Liver (tissue), 9 donors: ENCODE measurements around the gene PAPSS1. TPM values are rescaled to one million over a fixed set of nuclear protein-coding genes. Genes with fewer than 3 reads are reported as not detected.

ENCODE experiments used
- DNase-seq: peaks from one replicate; pipeline ENCODE4 v3.0.0-alpha.2; 2017; ENCODE audit warnings: low spot score
- H3K27ac ChIP-seq, 2 donors: one replicate each; pipeline ENCODE4 v1.7.0; 2013; ENCODE audit warnings: inconsistent platforms in 2 of 2, low read length in 2 of 2, control low read depth in 1 of 2, low read depth in 1 of 2, mild to moderate bottlenecking in 1 of 2
- H3K27me3 ChIP-seq, 4 donors: one replicate each; pipeline versions ENCODE4 v1.6.1 to v1.7.0; 2013; ENCODE audit warnings: low read length in 3 of 4, inconsistent platforms in 1 of 4, mild to moderate bottlenecking in 1 of 4, moderate library complexity in 1 of 4; ENCODE audit not compliant: control insufficient read depth in 4 of 4, insufficient read depth in 4 of 4
- H3K36me3 ChIP-seq, 4 donors: one replicate each; pipeline versions ENCODE4 v1.6.1 to v1.7.0; 2013; ENCODE audit warnings: low read length in 3 of 4, mild to moderate bottlenecking in 3 of 4, low read depth in 1 of 4, moderate library complexity in 1 of 4; ENCODE audit not compliant: control insufficient read depth in 4 of 4, insufficient read depth in 3 of 4
- H3K4me1 ChIP-seq, 4 donors: one replicate each; pipeline versions ENCODE4 v1.6.1 to v1.7.0; 2013; ENCODE audit warnings: low read length in 3 of 4, mild to moderate bottlenecking in 3 of 4, moderate library complexity in 1 of 4; ENCODE audit not compliant: control insufficient read depth in 4 of 4, insufficient read depth in 4 of 4
- H3K4me3 ChIP-seq, 3 donors: one replicate each; pipeline versions ENCODE4 v1.6.1 to v1.7.0; 2013; ENCODE audit warnings: low read length in 3 of 3, control low read depth in 1 of 3, low read depth in 1 of 3, mild to moderate bottlenecking in 1 of 3
- H3K9ac ChIP-seq, 2 donors: one replicate each; pipeline ENCODE4 v1.7.0; 2013; ENCODE audit warnings: low read length in 2 of 2, mild to moderate bottlenecking in 2 of 2, moderate library complexity in 2 of 2, control low read depth in 1 of 2, low read depth in 1 of 2
- H3K9me3 ChIP-seq, 4 donors: one replicate each; pipeline versions ENCODE4 v1.6.1 to v1.7.0; 2013; ENCODE audit warnings: low read length in 3 of 4; ENCODE audit not compliant: control insufficient read depth in 4 of 4
- FOXA1 ChIP-seq: IDR thresholded peaks from 2 replicates; pipeline ENCODE4 v1.6.1; 2016; ENCODE audit warnings: antibody characterized with exemption
- GABPA ChIP-seq, 2 donors: IDR thresholded peaks in 1 of 2; conservative IDR thresholded peaks in 1 of 2; 2 replicates each; pipeline ENCODE4 v1.6.1; 2016; ENCODE audit warnings: antibody characterized with exemption in 2 of 2, mild to moderate bottlenecking in 1 of 2, moderate library complexity in 1 of 2
- HNF4A ChIP-seq, 2 donors: conservative IDR thresholded peaks; 2 replicates each; pipeline ENCODE4 v1.6.1; 2016; ENCODE audit warnings: antibody characterized with exemption in 2 of 2, mild to moderate bottlenecking in 2 of 2
- JUND ChIP-seq, 2 donors: IDR thresholded peaks; 2 replicates each; pipeline ENCODE4 v1.6.1; 2016; ENCODE audit warnings: antibody characterized with exemption in 2 of 2
- RAD21 ChIP-seq, 2 donors: IDR thresholded peaks; 2 replicates each; pipeline ENCODE4 v1.6.1; 2016; ENCODE audit warnings: antibody characterized with exemption in 2 of 2, mild to moderate bottlenecking in 2 of 2
- RXRA ChIP-seq, 2 donors: IDR thresholded peaks; 2 replicates each; pipeline ENCODE4 v1.6.1; 2017 to 2018; ENCODE audit warnings: antibody characterized with exemption in 2 of 2, mild to moderate bottlenecking in 1 of 2
- SP1 ChIP-seq: IDR thresholded peaks from 2 replicates; pipeline ENCODE4 v1.6.1; 2018; ENCODE audit warnings: antibody characterized with exemption, mild to moderate bottlenecking
- YY1 ChIP-seq: IDR thresholded peaks from 2 replicates; pipeline ENCODE4 v1.6.1; 2016; ENCODE audit warnings: antibody characterized with exemption, mild to moderate bottlenecking
- WGBS: extraction: QIAGEN DNeasy Blood & Tissue Kit; methylation state at CpG from one replicate; pipeline ENCODE4 v1.1.7; 2013; 5-methylcytosine and 5-hydroxymethylcytosine counted together
- polyA plus RNA-seq, 2 donors: library from polyadenylated mRNA; stranded (reverse) in 1 of 2; unstranded in 1 of 2; fragments of 200-250 nt in 1 of 2; fragments of >200 nt in 1 of 2; fragmentation: Nextera tagmentation in 1 of 2; extraction: Ambion mirVana in 1 of 2; gene quantifications; one replicate each; pipeline versions ENCODE4 v1.2.1 to v1.2.3, GENCODE V29; 2013 to 2015
- total RNA-seq, 2 donors: library from RNA; depleted of rRNA; stranded (reverse); fragments of >200 nt; gene quantifications; one replicate each; pipeline ENCODE4 v1.2.3, GENCODE V29; 2014
- TF ChIP-seq, protein P1 (sequence below): IDR thresholded peaks from 2 replicates; pipeline ENCODE4 v1.6.1; 2016; ENCODE audit warnings: antibody characterized with exemption
- TF ChIP-seq, protein P2 (sequence below): fragments of 150-350 bp; IDR thresholded peaks from 2 replicates; pipeline ENCODE4 v1.5.1; 2017; ENCODE audit warnings: improper control_type of control experiment, low read depth, low read length; ENCODE audit not compliant: missing input control
- TF ChIP-seq, protein P3 (sequence below): IDR thresholded peaks from 2 replicates; pipeline ENCODE4 v1.6.1; 2016; ENCODE audit warnings: antibody characterized with exemption, mild to moderate bottlenecking
- TF ChIP-seq, protein P4 (sequence below): IDR thresholded peaks from 2 replicates; pipeline ENCODE4 v1.6.1; 2016; ENCODE audit warnings: antibody characterized with exemption
- TF ChIP-seq, protein P5 (sequence below): IDR thresholded peaks from 2 replicates; pipeline ENCODE4 v1.6.1; 2016; ENCODE audit warnings: antibody characterized with exemption
- donor health status: healthy.
- donor health status: healthy.
- donor health status: healthy.
- donor health status: healthy.
- donor health status: healthy.

Gene PAPSS1
- total and polyA plus RNA-seq, 4 donors: 5.7 to 17.8 (median 6.0) TPM

DNA sequence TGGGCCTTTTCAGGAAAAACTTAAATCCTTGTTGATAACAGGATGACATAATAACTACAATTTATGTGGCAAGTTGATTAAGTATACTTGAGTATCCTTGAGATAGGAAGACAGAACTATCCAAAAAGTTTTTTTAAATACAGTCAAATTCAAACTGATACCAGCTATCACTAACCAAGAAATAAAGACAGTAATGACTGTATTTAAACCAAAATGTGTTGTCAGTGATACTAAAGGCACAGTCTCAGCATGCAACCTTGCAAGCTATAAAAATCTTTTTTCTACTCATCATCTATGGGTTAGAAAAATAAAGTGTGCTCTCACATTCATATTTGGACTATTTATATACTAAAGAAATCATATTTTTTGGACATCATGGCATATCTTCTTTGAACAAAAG, 64.7 kb downstream of the PAPSS1 start:
- H3K27me3 ChIP-seq: no peaks in the 10 kb centered on the region
- peaks cover 0 to under 1% (median 0%) of the 10 kb centered on the region in 4 donors for H3K4me1 ChIP-seq
- H3K9ac ChIP-seq: no peak overlapping the region
- no peak for DNase-seq
- TF ChIP-seq SP1: no peak
- no peak for TF ChIP-seq RXRA (IDR thresholded peaks at IDR 0.05)
- TF ChIP-seq, protein P1, sequence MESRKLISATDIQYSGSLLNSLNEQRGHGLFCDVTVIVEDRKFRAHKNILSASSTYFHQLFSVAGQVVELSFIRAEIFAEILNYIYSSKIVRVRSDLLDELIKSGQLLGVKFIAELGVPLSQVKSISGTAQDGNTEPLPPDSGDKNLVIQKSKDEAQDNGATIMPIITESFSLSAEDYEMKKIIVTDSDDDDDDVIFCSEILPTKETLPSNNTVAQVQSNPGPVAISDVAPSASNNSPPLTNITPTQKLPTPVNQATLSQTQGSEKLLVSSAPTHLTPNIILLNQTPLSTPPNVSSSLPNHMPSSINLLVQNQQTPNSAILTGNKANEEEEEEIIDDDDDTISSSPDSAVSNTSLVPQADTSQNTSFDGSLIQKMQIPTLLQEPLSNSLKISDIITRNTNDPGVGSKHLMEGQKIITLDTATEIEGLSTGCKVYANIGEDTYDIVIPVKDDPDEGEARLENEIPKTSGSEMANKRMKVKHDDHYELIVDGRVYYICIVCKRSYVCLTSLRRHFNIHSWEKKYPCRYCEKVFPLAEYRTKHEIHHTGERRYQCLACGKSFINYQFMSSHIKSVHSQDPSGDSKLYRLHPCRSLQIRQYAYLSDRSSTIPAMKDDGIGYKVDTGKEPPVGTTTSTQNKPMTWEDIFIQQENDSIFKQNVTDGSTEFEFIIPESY: no peak
- TF ChIP-seq, protein P2, sequence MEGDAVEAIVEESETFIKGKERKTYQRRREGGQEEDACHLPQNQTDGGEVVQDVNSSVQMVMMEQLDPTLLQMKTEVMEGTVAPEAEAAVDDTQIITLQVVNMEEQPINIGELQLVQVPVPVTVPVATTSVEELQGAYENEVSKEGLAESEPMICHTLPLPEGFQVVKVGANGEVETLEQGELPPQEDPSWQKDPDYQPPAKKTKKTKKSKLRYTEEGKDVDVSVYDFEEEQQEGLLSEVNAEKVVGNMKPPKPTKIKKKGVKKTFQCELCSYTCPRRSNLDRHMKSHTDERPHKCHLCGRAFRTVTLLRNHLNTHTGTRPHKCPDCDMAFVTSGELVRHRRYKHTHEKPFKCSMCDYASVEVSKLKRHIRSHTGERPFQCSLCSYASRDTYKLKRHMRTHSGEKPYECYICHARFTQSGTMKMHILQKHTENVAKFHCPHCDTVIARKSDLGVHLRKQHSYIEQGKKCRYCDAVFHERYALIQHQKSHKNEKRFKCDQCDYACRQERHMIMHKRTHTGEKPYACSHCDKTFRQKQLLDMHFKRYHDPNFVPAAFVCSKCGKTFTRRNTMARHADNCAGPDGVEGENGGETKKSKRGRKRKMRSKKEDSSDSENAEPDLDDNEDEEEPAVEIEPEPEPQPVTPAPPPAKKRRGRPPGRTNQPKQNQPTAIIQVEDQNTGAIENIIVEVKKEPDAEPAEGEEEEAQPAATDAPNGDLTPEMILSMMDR: no peak
- TF ChIP-seq, protein P3, sequence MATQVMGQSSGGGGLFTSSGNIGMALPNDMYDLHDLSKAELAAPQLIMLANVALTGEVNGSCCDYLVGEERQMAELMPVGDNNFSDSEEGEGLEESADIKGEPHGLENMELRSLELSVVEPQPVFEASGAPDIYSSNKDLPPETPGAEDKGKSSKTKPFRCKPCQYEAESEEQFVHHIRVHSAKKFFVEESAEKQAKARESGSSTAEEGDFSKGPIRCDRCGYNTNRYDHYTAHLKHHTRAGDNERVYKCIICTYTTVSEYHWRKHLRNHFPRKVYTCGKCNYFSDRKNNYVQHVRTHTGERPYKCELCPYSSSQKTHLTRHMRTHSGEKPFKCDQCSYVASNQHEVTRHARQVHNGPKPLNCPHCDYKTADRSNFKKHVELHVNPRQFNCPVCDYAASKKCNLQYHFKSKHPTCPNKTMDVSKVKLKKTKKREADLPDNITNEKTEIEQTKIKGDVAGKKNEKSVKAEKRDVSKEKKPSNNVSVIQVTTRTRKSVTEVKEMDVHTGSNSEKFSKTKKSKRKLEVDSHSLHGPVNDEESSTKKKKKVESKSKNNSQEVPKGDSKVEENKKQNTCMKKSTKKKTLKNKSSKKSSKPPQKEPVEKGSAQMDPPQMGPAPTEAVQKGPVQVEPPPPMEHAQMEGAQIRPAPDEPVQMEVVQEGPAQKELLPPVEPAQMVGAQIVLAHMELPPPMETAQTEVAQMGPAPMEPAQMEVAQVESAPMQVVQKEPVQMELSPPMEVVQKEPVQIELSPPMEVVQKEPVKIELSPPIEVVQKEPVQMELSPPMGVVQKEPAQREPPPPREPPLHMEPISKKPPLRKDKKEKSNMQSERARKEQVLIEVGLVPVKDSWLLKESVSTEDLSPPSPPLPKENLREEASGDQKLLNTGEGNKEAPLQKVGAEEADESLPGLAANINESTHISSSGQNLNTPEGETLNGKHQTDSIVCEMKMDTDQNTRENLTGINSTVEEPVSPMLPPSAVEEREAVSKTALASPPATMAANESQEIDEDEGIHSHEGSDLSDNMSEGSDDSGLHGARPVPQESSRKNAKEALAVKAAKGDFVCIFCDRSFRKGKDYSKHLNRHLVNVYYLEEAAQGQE: no peak
- TF ChIP-seq YY1: no peak
- no peak for TF ChIP-seq JUND (IDR thresholded peaks at IDR 0.05)
- TF ChIP-seq, protein P4, sequence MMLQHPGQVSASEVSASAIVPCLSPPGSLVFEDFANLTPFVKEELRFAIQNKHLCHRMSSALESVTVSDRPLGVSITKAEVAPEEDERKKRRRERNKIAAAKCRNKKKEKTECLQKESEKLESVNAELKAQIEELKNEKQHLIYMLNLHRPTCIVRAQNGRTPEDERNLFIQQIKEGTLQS: no peak
- TF ChIP-seq HNF4A (conservative IDR thresholded peaks at IDR 0.05): no peak
- H3K9me3 ChIP-seq: no peaks in the 10 kb centered on the region
- no peak overlapping the region for H3K27ac ChIP-seq
- H3K4me3 ChIP-seq: no peak overlapping the region
- H3K36me3 ChIP-seq: peaks cover 0 to 6% (median 2%) of the 10 kb centered on the region in 4 donors

DNA sequence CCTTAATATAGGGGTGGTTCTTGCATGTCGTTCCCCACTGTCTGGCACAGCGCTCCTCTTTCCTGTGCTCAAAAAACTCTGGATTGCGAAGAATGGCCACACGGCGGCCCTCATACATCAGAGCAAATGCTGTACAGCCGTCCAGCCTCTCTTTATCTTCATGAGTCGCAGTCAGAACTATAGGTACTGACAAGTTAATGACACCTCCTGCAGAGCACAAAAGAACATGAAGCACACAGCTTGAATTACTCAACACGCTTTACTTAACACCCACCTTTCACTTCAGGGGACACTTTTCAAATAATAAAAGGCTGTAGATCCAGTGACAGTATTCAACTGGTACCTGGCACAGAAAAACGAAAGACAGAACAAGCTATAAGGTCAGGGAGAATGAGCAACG, 65.3 kb downstream of the PAPSS1 start:
- no peaks in the 10 kb centered on the region for H3K9me3 ChIP-seq
- H3K9ac ChIP-seq: no peak overlapping the region
- no peak overlapping the region for H3K27ac ChIP-seq
- H3K36me3 ChIP-seq: peaks cover 0 to 6% (median 2%) of the 10 kb centered on the region in 4 donors
- no peak overlapping the region for H3K4me3 ChIP-seq
- 91% methylated on average over 10 of the region's 10 CpGs for whole genome bisulfite sequencing
- TF ChIP-seq, protein P3: no peak
- TF ChIP-seq RAD21 (IDR thresholded peaks at IDR 0.05) (no peak), JUND (IDR thresholded peaks at IDR 0.05) (no peak), YY1 (no peak), RXRA (IDR thresholded peaks at IDR 0.05) (no peak), FOXA1 (no peak), GABPA (IDR thresholded peaks at IDR 0.05 in 1 of 2, conservative IDR thresholded peaks at IDR 0.05 in 1 of 2) (no peak), HNF4A (conservative IDR thresholded peaks at IDR 0.05) (no peak)
- TF ChIP-seq, protein P5, sequence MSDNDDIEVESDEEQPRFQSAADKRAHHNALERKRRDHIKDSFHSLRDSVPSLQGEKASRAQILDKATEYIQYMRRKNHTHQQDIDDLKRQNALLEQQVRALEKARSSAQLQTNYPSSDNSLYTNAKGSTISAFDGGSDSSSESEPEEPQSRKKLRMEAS: no peak
- TF ChIP-seq, protein P1: no peak
- TF ChIP-seq, protein P2: no peak
- DNase-seq: no peak
- H3K27me3 ChIP-seq: no peaks in the 10 kb centered on the region
- H3K4me1 ChIP-seq: peaks cover 0 to 6% (median 0%) of the 10 kb centered on the region in 4 donors
